SK-N-SH treated with all-trans-retinoic acid at 6 μM for 48 hours (cell line): ENCODE results near the gene MAP3K7CL.

Experiments used
- ATAC-seq: fragments of 200-7000 bp; cut with Tn5 transposase; 3 replicates; pipeline ENCODE4 v1.9.1; 2020; ENCODE audit warnings: mild to moderate bottlenecking, moderate library complexity
- ARNTL ChIP-seq: fragments of 450-650 bp; formaldehyde crosslinking; IDR thresholded peaks from 2 replicates; pipeline ENCODE4 v1.5.0; 2020; ENCODE audit warnings: low read depth, mild to moderate bottlenecking, moderate library complexity, borderline replicate concordance
- BACH2 ChIP-seq: fragments of 250-450 bp; sonication (Bioruptor Pico); IDR thresholded peaks from 2 replicates; pipeline ENCODE4 v1.9.0; 2021; ENCODE audit warnings: mild to moderate bottlenecking, borderline replicate concordance
- CSDC2 ChIP-seq: fragments of 250-450 bp; sonication (Bioruptor Pico); IDR thresholded peaks from 2 replicates; pipeline ENCODE4 v1.5.0; 2020; ENCODE audit warnings: mild to moderate bottlenecking, moderate library complexity
- GLIS3 ChIP-seq: fragments of 250-450 bp; sonication (Bioruptor Pico); IDR thresholded peaks from 2 replicates; pipeline ENCODE4 v1.5.0; 2020; ENCODE audit warnings: mild to moderate bottlenecking, moderate library complexity
- ISL1 ChIP-seq: fragments of 250-450 bp; sonication (Bioruptor Pico); IDR thresholded peaks from 2 replicates; pipeline ENCODE4 v2.1.2; 2022; ENCODE audit warnings: mild to moderate bottlenecking, moderate library complexity
- OSR1 ChIP-seq: fragments of 250-450 bp; sonication (Bioruptor Pico); IDR thresholded peaks from 2 replicates; pipeline ENCODE4 v1.8.0; 2022; ENCODE audit warnings: moderate library complexity, mild to moderate bottlenecking, inconsistent platforms
- PPARA ChIP-seq: fragments of 250-450 bp; sonication (Bioruptor Pico); IDR thresholded peaks from 2 replicates; pipeline ENCODE4 v1.5.0; 2020; ENCODE audit warnings: mild to moderate bottlenecking, borderline replicate concordance
- RARB ChIP-seq: fragments of 250-450 bp; sonication (Bioruptor Pico); IDR thresholded peaks from 2 replicates; pipeline ENCODE4 v1.8.0; 2021; ENCODE audit warnings: mild to moderate bottlenecking, moderate library complexity
- TCF4 ChIP-seq: fragments of 250-450 bp; sonication (Bioruptor Pico); IDR thresholded peaks from 2 replicates; pipeline ENCODE4 v1.8.0; 2021; ENCODE audit warnings: mild to moderate bottlenecking, moderate library complexity, borderline replicate concordance
- ZC3H10 ChIP-seq: fragments of 250-450 bp; sonication (Bioruptor Pico); IDR thresholded peaks from 2 replicates; pipeline ENCODE4 v1.5.1; 2021; ENCODE audit warnings: mild to moderate bottlenecking, moderate library complexity
- ZFP3 ChIP-seq: fragments of 250-450 bp; sonication (Bioruptor Pico); IDR thresholded peaks from 2 replicates; pipeline ENCODE4 v1.5.0; 2020; ENCODE audit warnings: mild to moderate bottlenecking, moderate library complexity
- ZNF565 ChIP-seq: fragments of 450-650 bp; formaldehyde crosslinking; conservative IDR thresholded peaks from 2 replicates; pipeline ENCODE4 v1.5.0; 2020; ENCODE audit warnings: low read depth, mild to moderate bottlenecking, moderate library complexity
- ZNF70 ChIP-seq: fragments of 450-650 bp; formaldehyde crosslinking; IDR thresholded peaks from 2 replicates; pipeline ENCODE4 v1.5.0; 2020; ENCODE audit warnings: mild to moderate bottlenecking, moderate library complexity
- ZNF8 ChIP-seq: fragments of 450-650 bp; formaldehyde crosslinking; IDR thresholded peaks from 2 replicates; pipeline ENCODE4 v1.5.0; 2020; ENCODE audit warnings: mild to moderate bottlenecking, moderate library complexity
- TF ChIP-seq, protein P1 (sequence below): fragments of 250-450 bp; sonication (Bioruptor Pico); IDR thresholded peaks from 2 replicates; pipeline ENCODE4 v1.5.1; 2020; ENCODE audit warnings: low read depth, mild to moderate bottlenecking, moderate library complexity
- TF ChIP-seq, protein P2 (sequence below): fragments of 250-450 bp; sonication (Bioruptor Pico); IDR thresholded peaks from 2 replicates; pipeline ENCODE4 v1.8.0; 2021; ENCODE audit warnings: low read depth, mild to moderate bottlenecking, moderate library complexity, borderline replicate concordance
- TF ChIP-seq, protein P3 (sequence below): fragments of 250-450 bp; sonication (Bioruptor Pico); IDR thresholded peaks from 2 replicates; pipeline ENCODE4 v1.8.0; 2020; ENCODE audit warnings: mild to moderate bottlenecking, moderate library complexity, borderline replicate concordance
- TF ChIP-seq, protein P4 (sequence below): fragments of 250-450 bp; sonication (Bioruptor Pico); IDR thresholded peaks from 2 replicates; pipeline ENCODE4 v1.5.0; 2020; ENCODE audit warnings: mild to moderate bottlenecking, moderate library complexity

Gene MAP3K7CL

DNA sequence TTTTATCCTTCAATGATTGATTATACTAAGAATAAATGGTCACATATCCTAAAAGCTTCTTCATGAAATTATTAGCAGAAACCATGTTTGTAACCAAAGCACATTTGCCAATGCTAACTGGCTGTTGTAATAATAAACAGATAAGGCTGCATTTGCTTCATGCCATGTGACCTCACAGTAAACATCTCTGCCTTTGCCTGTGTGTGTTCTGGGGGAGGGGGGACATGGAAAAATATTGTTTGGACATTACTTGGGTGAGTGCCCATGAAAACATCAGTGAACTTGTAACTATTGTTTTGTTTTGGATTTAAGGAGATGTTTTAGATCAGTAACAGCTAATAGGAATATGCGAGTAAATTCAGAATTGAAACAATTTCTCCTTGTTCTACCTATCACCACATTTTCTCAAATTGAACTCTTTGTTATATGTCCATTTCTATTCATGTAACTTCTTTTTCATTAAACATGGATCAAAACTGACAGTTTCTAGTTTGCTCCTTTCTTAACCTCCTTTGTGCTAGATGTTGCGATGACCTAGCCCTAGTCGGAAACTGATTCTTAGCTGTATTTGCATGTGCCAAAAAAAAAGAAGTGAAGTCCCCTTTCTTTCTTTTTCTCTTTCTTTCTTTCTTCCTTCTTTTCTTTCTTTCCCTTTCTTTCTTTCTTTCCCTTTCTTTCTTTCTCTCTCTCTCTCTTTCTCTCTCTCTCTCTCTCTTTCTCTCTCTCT is 45.1 kb downstream of the MAP3K7CL start:
- ATAC-seq = peak; percentile 43; the same call in 2 of the 3 replicates

DNA sequence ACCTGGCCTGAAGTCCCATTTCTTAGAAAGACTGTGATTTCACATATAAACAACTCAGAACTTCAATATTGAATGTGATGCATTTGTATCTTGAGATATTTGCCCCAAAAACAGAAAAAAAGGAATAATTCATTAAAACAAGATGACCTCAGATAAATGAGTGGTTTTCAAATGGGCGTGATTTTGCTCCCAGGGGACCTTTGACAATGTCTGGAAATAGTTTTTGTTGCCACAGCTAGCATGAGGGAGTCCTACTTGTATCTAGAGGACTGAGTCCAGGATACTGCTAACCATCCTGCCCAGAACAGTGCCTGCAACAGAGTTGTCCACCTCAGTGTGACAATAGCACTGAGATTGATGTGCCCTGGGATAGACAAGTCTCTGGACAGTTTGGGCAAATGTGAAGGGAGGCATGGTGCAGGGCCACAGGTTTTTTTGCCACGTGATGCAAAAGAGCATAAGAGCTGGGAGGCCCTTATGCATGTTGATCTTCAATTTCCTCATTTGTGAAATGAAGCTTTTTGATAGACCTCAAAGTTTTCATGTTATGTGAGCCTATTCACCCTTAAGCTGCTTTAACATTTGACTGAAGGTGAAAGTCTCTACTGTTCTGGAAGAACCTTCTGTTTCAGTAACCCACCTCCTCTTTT is 46.2 kb downstream of the MAP3K7CL start:
- no peak for ATAC-seq
- TF ChIP-seq PPARA (CRISPR knock-in tag) (no peak), ARNTL (CRISPR knock-in tag) (no peak), TCF4 (CRISPR knock-in tag) (no peak), ZFP3 (CRISPR knock-in tag) (no peak), ZNF8 (CRISPR knock-in tag) (no peak)
- TF ChIP-seq, protein P1, sequence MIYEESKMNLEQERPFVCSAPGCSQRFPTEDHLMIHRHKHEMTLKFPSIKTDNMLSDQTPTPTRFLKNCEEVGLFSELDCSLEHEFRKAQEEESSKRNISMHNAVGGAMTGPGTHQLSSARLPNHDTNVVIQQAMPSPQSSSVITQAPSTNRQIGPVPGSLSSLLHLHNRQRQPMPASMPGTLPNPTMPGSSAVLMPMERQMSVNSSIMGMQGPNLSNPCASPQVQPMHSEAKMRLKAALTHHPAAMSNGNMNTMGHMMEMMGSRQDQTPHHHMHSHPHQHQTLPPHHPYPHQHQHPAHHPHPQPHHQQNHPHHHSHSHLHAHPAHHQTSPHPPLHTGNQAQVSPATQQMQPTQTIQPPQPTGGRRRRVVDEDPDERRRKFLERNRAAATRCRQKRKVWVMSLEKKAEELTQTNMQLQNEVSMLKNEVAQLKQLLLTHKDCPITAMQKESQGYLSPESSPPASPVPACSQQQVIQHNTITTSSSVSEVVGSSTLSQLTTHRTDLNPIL (CRISPR knock-in tag) = no peak

More for the DNA sequence above, 45.1 kb downstream of the MAP3K7CL start:
- peak; percentile 5; the same call in 1 of the 2 replicates for TF ChIP-seq ISL1 (CRISPR knock-in tag)
- TF ChIP-seq, protein P2, sequence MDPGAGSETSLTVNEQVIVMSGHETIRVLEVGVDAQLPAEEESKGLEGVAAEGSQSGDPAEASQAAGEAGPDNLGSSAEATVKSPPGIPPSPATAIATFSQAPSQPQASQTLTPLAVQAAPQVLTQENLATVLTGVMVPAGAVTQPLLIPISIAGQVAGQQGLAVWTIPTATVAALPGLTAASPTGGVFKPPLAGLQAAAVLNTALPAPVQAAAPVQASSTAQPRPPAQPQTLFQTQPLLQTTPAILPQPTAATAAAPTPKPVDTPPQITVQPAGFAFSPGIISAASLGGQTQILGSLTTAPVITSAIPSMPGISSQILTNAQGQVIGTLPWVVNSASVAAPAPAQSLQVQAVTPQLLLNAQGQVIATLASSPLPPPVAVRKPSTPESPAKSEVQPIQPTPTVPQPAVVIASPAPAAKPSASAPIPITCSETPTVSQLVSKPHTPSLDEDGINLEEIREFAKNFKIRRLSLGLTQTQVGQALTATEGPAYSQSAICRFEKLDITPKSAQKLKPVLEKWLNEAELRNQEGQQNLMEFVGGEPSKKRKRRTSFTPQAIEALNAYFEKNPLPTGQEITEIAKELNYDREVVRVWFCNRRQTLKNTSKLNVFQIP (CRISPR knock-in tag) = no peak
- no peak for TF ChIP-seq OSR1 (CRISPR knock-in tag)
- TF ChIP-seq RARB (CRISPR knock-in tag) = no peak
- no peak for TF ChIP-seq ZNF70 (CRISPR knock-in tag)
- TF ChIP-seq, protein P1 (CRISPR knock-in tag) = no peak
- 0 out of 2 replicates have a peak, but pooled peaks have one; percentile 26 for TF ChIP-seq ZFP3 (CRISPR knock-in tag)
- no peak for TF ChIP-seq ZC3H10 (CRISPR knock-in tag)
- TF ChIP-seq GLIS3 (CRISPR knock-in tag) = no peak
- no peak for TF ChIP-seq BACH2 (CRISPR knock-in tag)
- TF ChIP-seq, protein P3, sequence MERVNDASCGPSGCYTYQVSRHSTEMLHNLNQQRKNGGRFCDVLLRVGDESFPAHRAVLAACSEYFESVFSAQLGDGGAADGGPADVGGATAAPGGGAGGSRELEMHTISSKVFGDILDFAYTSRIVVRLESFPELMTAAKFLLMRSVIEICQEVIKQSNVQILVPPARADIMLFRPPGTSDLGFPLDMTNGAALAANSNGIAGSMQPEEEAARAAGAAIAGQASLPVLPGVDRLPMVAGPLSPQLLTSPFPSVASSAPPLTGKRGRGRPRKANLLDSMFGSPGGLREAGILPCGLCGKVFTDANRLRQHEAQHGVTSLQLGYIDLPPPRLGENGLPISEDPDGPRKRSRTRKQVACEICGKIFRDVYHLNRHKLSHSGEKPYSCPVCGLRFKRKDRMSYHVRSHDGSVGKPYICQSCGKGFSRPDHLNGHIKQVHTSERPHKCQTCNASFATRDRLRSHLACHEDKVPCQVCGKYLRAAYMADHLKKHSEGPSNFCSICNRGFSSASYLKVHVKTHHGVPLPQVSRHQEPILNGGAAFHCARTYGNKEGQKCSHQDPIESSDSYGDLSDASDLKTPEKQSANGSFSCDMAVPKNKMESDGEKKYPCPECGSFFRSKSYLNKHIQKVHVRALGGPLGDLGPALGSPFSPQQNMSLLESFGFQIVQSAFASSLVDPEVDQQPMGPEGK (CRISPR knock-in tag) = peak; percentile 80; the same call in 1 of the 2 replicates
- no peak for TF ChIP-seq CSDC2
- no peak for TF ChIP-seq ZNF8 (CRISPR knock-in tag)

DNA sequence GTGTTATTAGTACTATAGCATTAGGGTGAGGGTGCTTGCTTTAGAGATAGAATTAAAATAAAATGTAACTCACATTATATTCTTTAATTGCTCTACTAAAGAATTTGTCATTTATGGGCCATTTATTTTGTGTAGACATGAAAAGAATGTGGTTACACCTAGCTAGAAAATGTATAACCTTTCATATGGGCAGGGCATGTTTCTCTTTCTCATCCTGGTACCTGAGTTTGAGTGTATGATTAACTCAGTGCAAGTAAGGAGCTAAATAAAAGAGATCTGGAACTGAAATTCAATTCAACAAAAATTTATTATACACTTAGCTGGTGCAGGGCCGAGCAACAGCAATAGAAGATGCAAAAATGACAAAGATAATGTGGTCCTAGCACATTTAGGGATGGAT is 47.4 kb downstream of the MAP3K7CL start:
- ATAC-seq = no peak
- TF ChIP-seq BACH2 (CRISPR knock-in tag) (no peak), ZFP3 (CRISPR knock-in tag) (no peak), ZNF565 (CRISPR knock-in tag) (no peak), TCF4 (CRISPR knock-in tag) (no peak)
- TF ChIP-seq, protein P4, sequence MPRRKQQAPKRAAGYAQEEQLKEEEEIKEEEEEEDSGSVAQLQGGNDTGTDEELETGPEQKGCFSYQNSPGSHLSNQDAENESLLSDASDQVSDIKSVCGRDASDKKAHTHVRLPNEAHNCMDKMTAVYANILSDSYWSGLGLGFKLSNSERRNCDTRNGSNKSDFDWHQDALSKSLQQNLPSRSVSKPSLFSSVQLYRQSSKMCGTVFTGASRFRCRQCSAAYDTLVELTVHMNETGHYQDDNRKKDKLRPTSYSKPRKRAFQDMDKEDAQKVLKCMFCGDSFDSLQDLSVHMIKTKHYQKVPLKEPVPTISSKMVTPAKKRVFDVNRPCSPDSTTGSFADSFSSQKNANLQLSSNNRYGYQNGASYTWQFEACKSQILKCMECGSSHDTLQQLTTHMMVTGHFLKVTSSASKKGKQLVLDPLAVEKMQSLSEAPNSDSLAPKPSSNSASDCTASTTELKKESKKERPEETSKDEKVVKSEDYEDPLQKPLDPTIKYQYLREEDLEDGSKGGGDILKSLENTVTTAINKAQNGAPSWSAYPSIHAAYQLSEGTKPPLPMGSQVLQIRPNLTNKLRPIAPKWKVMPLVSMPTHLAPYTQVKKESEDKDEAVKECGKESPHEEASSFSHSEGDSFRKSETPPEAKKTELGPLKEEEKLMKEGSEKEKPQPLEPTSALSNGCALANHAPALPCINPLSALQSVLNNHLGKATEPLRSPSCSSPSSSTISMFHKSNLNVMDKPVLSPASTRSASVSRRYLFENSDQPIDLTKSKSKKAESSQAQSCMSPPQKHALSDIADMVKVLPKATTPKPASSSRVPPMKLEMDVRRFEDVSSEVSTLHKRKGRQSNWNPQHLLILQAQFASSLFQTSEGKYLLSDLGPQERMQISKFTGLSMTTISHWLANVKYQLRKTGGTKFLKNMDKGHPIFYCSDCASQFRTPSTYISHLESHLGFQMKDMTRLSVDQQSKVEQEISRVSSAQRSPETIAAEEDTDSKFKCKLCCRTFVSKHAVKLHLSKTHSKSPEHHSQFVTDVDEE (CRISPR knock-in tag) = no peak
